Spinal cord (tissue), 10 donors: ENCODE results near the gene NOL7. TPM values are rescaled to one million over a fixed set of nuclear protein-coding genes. Genes with fewer than 3 reads are reported as not detected.

Experiments used
- DNase-seq, 6 donors: peaks; one replicate each; pipeline versions ENCODE4 v3.0.0 to v3.0.0-alpha.2; 2013 to 2015; ENCODE audit warnings: low spot score in 6 of 6, low read depth in 4 of 6
- H3K27ac ChIP-seq: one replicate; pipeline ENCODE4 v1.5.1; 2013; ENCODE audit warnings: low read depth, low read length, control low read depth
- H3K27me3 ChIP-seq: one replicate; pipeline ENCODE4 v1.6.1; 2013; ENCODE audit warnings: low read length; ENCODE audit not compliant: control insufficient read depth, insufficient read depth
- H3K36me3 ChIP-seq: one replicate; pipeline ENCODE4 v1.6.1; 2013; ENCODE audit warnings: low read length; ENCODE audit not compliant: control insufficient read depth, insufficient read depth
- H3K4me1 ChIP-seq: one replicate; pipeline ENCODE4 v1.6.1; 2013; ENCODE audit warnings: low read length; ENCODE audit not compliant: control insufficient read depth, insufficient read depth
- H3K4me3 ChIP-seq: one replicate; pipeline ENCODE4 v1.5.1; 2013; ENCODE audit warnings: low read depth, low read length, control low read depth
- H3K9me3 ChIP-seq: one replicate; pipeline ENCODE4 v1.6.1; 2013; ENCODE audit warnings: low read length; ENCODE audit not compliant: control insufficient read depth, insufficient read depth
- WGBS: methylation state at CpG from one replicate; pipeline ENCODE4 v1.1.5; 2013; ENCODE audit warnings: missing lambda C conversion rate; ENCODE audit not compliant: insufficient coverage; 5-methylcytosine and 5-hydroxymethylcytosine counted together
- polyA plus RNA-seq, 2 donors: library from polyadenylated mRNA; unstranded; fragments of 120-200 nt; gene quantifications; one replicate each; pipeline ENCODE4 v1.2.1, GENCODE V29; 2013; ENCODE audit not compliant: insufficient read length in 2 of 2
- total RNA-seq, 2 donors: library from RNA; depleted of rRNA in 1 of 2; stranded (reverse); fragments of 120-200 nt in 1 of 2; fragments of >200 nt in 1 of 2; gene quantifications; one replicate each; pipeline versions ENCODE4 v1.2.3 to v1.2.4, GENCODE V29; 2013 to 2014
- donor health status: healthy.

Gene NOL7
- total and polyA plus RNA-seq, 4 donors = 52.4 to 92.6 (median 77.6) TPM

- DNase-seq = no peak
- H3K4me3 ChIP-seq = no peak overlapping the region
- no peaks in the 10 kb centered on the region for H3K4me1 ChIP-seq
- no CpG with 5 or more reads among the region's 1 CpG for WGBS
- H3K27ac ChIP-seq = no peak overlapping the region
- no peaks in the 10 kb centered on the region for H3K27me3 ChIP-seq
- peaks cover 8% of the 10 kb centered on the region for H3K36me3 ChIP-seq
- H3K9me3 ChIP-seq = no peaks in the 10 kb centered on the region
These were observed 22.9 kb downstream of the NOL7 start for GRCh38 chr6:13638014-13638413.

- Histone ChIP-seq H3K9me3 (no peaks in the 10 kb centered on the region), H3K27ac (no peak overlapping the region), H3K36me3 (peaks cover 8% of the 10 kb centered on the region), H3K27me3 (no peaks in the 10 kb centered on the region), H3K4me3 (no peak overlapping the region), H3K4me1 (no peaks in the 10 kb centered on the region)
- 80% methylated on average over 2 of the region's 4 CpGs for WGBS
- no peak for DNase-seq
These were observed 23.5 kb downstream of the NOL7 start for GRCh38 chr6:13638626-13639025.

DNA sequence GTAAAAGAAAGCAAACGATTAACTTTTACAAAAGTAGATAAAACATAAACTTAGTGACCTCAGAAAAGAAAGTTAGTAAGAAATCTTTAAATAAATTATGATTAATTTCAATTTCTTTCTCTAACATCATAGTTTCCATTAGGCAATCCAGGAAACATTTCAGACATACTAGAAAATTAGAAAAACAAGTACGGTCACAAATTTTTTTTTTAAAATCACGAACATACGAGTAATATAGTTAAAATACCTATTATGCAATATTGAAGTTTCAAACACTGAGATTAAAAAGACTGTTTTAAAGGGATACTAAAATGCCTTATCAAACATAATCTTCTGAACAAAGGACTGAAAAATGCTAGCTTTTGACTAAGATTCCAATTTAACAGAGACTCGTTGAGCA lies 26.2 kb downstream of the NOL7 start:
- WGBS = no CpG with 5 or more reads among the region's 5 CpGs
- Histone ChIP-seq H3K27me3 (no peaks in the 10 kb centered on the region), H3K9me3 (no peaks in the 10 kb centered on the region), H3K4me3 (no peak overlapping the region), H3K4me1 (no peaks in the 10 kb centered on the region), H3K27ac (no peak overlapping the region), H3K36me3 (peaks cover 8% of the 10 kb centered on the region)
- DNase-seq = no peak

GRCh38 chr6:13643125-13643524 lies 28.0 kb downstream of the NOL7 start:
- no CpG with 5 or more reads among the region's 3 CpGs for WGBS
- H3K4me3 ChIP-seq = no peak overlapping the region
- H3K36me3 ChIP-seq = peaks cover 8% of the 10 kb centered on the region
- no peak overlapping the region for H3K27ac ChIP-seq
- no peaks in the 10 kb centered on the region for H3K4me1 ChIP-seq
- H3K9me3 ChIP-seq = no peaks in the 10 kb centered on the region
- no peak for DNase-seq
- no peaks in the 10 kb centered on the region for H3K27me3 ChIP-seq

- DNase-seq = no peak
These were observed 33.7 kb downstream of the NOL7 start for GRCh38 chr6:13648850-13649249.

DNA sequence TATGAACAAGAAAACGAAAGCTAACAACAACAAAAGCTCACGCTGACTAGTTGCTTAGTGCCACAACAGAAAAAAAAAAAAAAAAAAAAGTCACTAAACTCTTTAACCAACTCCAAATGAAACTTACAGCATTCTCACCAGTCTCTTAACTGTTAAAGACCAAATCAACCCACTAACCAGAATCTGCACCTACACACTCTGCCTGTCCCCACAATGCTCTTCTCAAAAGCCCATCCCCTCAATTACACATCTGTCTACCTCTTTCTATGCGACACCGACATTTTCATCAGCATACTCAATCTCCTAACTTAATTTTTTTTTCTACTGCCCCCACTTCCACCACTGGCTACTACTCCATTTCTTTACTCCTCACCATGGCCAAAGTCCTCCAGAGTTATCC lies 34.3 kb downstream of the NOL7 start:
- Histone ChIP-seq H3K36me3 (peaks cover 4% of the 10 kb centered on the region), H3K9me3 (no peaks in the 10 kb centered on the region), H3K27ac (no peak overlapping the region), H3K27me3 (no peaks in the 10 kb centered on the region), H3K4me3 (no peak overlapping the region), H3K4me1 (no peaks in the 10 kb centered on the region)
- 81% methylated on average over 4 of the region's 4 CpGs for WGBS
- no peak for DNase-seq

More at GRCh38 chr6:13648850-13649249, 33.7 kb downstream of the NOL7 start:
- Histone ChIP-seq H3K4me3 (no peak overlapping the region), H3K27me3 (no peaks in the 10 kb centered on the region), H3K9me3 (no peaks in the 10 kb centered on the region), H3K36me3 (peaks cover 4% of the 10 kb centered on the region), H3K27ac (no peak overlapping the region), H3K4me1 (no peaks in the 10 kb centered on the region)

DNA sequence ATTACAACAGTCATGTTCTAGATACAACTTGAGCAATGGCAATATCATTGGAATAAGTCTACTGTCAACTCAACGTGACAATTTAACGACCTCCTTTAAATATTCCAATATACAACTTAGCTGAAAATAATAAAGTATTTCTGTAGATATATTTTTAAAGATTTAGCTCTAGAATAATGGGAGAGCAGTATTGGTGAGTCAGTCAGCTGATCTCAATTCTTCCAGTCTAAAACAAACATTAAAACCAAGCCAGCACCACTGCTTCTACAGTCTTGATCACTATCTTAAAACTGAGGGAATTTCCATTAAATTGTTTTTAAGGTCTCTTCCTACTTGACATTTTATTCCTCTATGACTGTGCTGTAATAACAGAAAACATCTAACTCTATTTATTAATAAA lies 38.2 kb downstream of the NOL7 start:
- no CpG with 5 or more reads among the region's 2 CpGs for WGBS
- Histone ChIP-seq H3K27me3 (no peaks in the 10 kb centered on the region), H3K27ac (no peak overlapping the region)

DNA sequence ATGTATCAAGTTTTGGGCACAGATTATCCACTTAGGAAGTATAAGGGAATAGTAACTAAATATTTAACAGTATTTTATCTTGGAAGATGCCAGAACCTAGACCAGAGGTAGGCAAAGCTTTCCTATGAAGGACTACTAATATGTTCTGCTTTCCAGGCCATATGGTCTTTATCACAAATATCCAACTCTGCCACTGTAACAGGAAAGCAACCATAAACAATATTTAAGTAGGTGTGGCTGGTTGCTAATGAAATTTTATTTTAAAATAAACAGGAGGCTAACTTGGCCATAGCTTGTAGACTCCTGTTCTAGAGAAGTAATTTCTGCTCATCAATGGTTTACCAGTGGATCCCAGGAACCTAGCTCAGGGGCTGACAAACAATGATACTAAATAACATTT lies 39.4 kb downstream of the NOL7 start:
- no peaks in the 10 kb centered on the region for H3K9me3 ChIP-seq
- DNase-seq = no peak
- no peaks in the 10 kb centered on the region for H3K27me3 ChIP-seq
- H3K27ac ChIP-seq = no peak overlapping the region
- H3K4me3 ChIP-seq = no peak overlapping the region
- peaks cover 4% of the 10 kb centered on the region for H3K36me3 ChIP-seq
- H3K4me1 ChIP-seq = no peaks in the 10 kb centered on the region

More for the DNA sequence above, 38.2 kb downstream of the NOL7 start:
- H3K4me3 ChIP-seq = no peak overlapping the region
- no peak for DNase-seq
- no peaks in the 10 kb centered on the region for H3K9me3 ChIP-seq
- H3K36me3 ChIP-seq = peaks cover 4% of the 10 kb centered on the region
- H3K4me1 ChIP-seq = no peaks in the 10 kb centered on the region

GRCh38 chr6:13655700-13656099 lies 40.6 kb downstream of the NOL7 start:
- no peaks in the 10 kb centered on the region for H3K27me3 ChIP-seq
- no peak for DNase-seq
- H3K4me1 ChIP-seq = no peaks in the 10 kb centered on the region
- H3K4me3 ChIP-seq = no peak overlapping the region
- H3K27ac ChIP-seq = no peak overlapping the region
- no CpG with 5 or more reads among the region's 1 CpG for WGBS
- no peaks in the 10 kb centered on the region for H3K9me3 ChIP-seq
- peaks cover 1% of the 10 kb centered on the region for H3K36me3 ChIP-seq

- Histone ChIP-seq H3K36me3 (no peaks in the 10 kb centered on the region), H3K9me3 (no peaks in the 10 kb centered on the region), H3K4me3 (no peak overlapping the region), H3K27me3 (no peaks in the 10 kb centered on the region), H3K4me1 (no peaks in the 10 kb centered on the region), H3K27ac (no peak overlapping the region)
- no CpG with 5 or more reads among the region's 1 CpG for WGBS
- DNase-seq = no peak
These were observed 45.1 kb downstream of the NOL7 start for GRCh38 chr6:13660273-13660672.
